Esophagus squamous epithelium (tissue), 4 donors: ENCODE results near the gene LHB.

Experiments used
- CTCF ChIP-seq, 6 experiments: fragments of 450-650 bp in 4 of 6; fragments of 200-600 bp in 2 of 6; sonication (generic) in 2 of 6; IDR thresholded peaks; one replicate each; pipeline ENCODE4 v1.5.1; 2016 to 2019; ENCODE audit warnings: antibody characterized with exemption in 6 of 6, mild to moderate bottlenecking in 4 of 6, moderate library complexity in 4 of 6
- POLR2A ChIP-seq, 4 donors: fragments of 450-650 bp; IDR thresholded peaks; one replicate each; pipeline ENCODE4 v1.6.1; 2017; ENCODE audit warnings: antibody characterized with exemption in 4 of 4, mild to moderate bottlenecking in 4 of 4, moderate library complexity in 3 of 4

DNA sequence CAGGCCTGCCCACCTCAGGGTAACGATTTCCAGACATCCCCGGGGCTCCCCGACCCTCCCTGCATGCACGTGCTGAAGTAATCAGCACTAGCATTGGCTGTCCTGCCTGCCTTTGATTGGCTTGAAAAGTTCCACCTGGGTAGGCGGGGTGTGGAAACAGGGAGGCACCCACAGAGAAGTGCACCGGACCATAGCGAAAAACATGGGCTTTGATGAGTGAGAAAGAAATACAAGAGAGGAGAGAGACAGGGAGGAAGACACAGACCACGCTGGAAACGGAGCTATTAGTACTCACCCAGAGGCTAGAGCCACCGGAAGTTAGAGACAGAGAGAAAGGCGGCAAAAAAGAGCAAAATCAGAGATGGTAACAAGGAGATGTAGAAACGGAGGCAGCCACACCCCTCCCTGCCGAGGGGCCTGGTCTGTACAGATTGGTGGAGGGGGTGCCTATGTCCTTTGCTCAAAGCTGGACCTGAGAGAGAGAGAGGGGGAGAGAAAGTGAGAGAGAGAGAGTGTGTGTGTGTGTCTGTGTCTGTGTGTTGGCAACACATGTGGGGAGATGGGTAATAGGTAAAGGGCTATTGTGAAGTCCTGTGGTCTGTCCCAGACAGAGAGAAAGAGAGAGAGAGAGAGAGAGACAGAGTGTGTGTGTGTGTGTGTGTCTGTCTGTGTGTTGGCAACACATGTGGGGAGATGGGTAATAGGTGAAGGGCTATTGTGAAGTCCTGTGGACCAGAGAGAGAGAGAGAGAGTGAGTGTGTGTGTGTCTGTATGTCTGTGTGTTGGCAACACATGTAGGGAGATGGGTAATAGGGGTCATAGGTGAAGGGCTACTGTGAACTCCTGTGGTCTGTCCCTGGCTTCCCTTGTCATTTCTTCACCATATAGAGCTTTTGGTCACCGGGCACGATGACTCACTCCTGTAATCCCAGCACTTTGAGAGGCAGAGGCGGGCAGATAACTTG is 4.3 kb upstream of the LHB start:
- TF ChIP-seq CTCF (IDR thresholded peaks at IDR 0.05) = no peak
- TF ChIP-seq POLR2A (IDR thresholded peaks at IDR 0.05) = no peak
